GM23248 (cell line): ENCODE measurements around the gene ADM2.

ENCODE experiments used
- EZH2 ChIP-seq: fragments of 200-600 bp; sonication (generic); IDR thresholded peaks from 2 replicates; pipeline ENCODE4 v1.6.1; 2018; ENCODE audit warnings: antibody characterized with exemption, mild to moderate bottlenecking; ENCODE audit not compliant: insufficient read depth, poor library complexity, severe bottlenecking
- EZH2phosphoT487 ChIP-seq: fragments of 200-600 bp; sonication (generic); IDR thresholded peaks from 2 replicates; pipeline ENCODE4 v1.6.1; 2018; ENCODE audit warnings: antibody characterized with exemption, moderate library complexity, mild to moderate bottlenecking, low read depth; ENCODE audit not compliant: insufficient read depth

- no peak for TF ChIP-seq EZH2
- no peak for TF ChIP-seq EZH2phosphoT487
Measured at GRCh38 chr22:50461979-50462540, 19.3 kb upstream of the ADM2 start.
